ENCODE measurements around the gene TMEM123.

TMEM123 gene

DNA sequence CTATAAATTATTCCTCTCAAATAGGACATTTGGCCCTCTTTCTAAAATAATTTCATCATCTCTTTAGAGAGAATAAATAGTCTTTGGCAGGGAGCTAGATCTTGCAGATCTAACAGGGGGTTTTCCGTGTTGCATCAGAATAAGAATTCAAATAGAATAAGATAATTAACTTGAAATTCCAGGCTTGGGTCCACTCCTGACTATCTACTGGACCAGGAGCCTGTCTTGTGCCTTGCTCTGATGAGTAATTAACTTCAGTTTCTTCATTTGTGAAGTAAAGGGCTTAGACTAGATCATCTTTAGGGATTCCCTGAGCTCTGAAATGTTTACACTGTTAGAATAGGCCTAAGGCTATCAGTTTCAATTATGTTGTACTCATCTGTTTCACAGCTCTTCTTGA, 23.5 kb upstream of the TMEM123 start:
- intact Hi-C loops (cut with DNase I), result no loop called here
- DNase-seq, result no peak

DNA sequence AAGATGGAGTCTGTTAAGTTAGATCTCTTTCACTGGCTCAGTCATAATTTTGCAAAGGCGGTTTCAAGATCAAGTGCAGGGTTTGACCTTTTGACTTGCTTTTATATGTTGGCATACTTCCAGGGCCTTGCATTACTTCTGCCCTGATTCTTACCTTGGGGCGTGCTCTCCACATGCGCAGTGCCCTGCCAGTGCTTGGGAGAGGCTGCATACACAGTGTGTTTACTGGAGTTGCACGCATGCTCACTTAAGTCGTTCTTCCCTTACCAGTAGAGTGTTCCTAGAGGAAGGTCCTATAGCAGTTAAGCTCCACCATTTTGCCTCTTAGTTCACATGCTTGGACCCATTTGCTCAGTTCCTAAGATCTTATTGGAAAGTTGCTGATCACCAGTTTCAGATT, 21.0 kb upstream of the TMEM123 start:
- DNase-seq, result no peak
- intact Hi-C loops (cut with DNase I), result no loop called here

DNA sequence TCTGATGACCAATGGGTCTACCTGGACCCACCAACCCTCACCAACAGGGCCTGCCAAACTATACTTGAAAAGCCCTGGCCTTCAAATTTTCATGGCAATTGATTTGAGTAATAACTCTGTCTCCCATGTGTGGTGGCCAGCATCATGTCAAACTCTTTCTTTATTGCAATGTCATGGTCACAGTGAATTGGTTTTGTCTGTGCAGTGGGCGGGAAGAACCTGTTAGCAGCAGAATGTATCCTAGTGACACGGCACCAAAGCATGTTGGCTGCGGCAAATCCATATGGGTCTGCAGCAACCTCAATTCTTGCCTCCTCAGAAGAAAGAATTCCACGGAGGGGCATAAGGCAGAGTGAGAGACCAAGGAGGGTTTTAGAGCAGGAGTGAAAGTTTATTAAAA, 19.6 kb upstream of the TMEM123 start:
- no peak for DNase-seq
- intact Hi-C loops (cut with DNase I), result no loop called here

DNA sequence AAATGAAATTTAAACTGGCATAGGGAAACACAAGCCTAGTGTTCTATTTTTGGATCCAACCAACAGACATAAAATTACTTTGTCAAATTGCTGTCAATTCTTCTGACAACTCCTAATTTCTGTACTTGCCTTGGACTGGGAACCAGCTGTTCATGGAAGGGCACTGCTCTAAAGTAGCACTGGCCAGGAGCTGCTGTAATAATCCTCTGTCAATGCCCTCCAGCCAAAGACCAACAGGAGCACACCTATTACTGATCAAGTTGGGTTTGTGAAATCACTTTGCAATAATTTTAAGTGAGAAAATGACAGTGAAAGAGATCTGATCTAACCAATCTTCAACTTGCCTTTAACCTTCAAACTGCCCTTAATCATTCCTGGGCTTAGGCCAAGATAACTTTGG, 18.9 kb upstream of the TMEM123 start:
- no peak for DNase-seq
- intact Hi-C loops (cut with DNase I), result no loop called here

DNA sequence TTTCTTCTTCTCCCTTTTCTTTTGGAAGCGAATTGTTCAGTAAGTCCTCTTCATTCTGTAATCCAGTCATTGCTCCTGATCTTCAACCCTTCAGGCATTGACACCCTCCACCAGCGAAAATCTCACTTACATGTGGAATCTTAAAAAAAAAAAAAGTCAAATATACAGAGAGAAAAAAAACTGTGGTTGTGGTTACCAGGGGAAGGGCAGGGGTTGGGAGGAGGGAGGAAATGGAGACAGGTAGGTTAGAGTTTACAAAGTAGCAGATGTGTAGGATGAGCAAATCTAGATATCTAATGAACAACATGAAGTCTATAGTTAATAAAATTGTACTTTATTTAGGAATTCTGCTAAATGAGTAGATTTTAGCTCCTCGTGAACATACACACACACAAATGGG, 17.7 kb upstream of the TMEM123 start:
- intact Hi-C loops (cut with DNase I), result no loop called here
- no peak for DNase-seq

DNA sequence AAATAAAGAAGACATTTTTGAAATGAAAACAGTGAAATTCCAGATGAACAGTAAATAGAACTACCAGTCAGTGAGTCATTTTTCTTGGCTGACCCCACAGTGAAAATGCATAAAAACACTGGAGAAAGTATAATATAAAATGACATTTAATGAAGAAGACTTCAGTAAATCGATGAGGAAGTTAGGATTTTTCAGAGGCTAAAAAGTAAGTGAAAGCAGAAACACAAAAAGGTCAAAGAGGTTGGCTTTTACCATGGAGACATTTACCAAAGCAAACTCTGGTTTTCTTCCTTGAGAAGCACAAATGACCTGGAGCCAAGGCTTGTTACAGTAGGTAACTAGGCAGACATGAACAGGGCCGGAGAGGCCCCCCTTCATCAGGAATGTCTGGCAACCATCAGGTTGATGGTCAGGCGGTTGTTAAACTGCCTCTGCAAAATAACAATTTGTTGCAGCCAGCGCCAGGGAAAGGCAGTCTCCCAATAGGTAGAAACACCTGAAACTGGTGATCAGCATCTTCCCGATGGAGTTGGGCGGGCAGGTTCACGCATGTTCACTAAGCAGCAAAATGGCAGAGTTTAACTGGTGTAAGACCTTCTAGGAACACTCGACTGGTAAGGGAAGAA, 16.7 kb upstream of the TMEM123 start:
- intact Hi-C loops (cut with DNase I), result no loop called here
- DNase-seq, result peak in 1 of 10 donors; percentile 46

DNA sequence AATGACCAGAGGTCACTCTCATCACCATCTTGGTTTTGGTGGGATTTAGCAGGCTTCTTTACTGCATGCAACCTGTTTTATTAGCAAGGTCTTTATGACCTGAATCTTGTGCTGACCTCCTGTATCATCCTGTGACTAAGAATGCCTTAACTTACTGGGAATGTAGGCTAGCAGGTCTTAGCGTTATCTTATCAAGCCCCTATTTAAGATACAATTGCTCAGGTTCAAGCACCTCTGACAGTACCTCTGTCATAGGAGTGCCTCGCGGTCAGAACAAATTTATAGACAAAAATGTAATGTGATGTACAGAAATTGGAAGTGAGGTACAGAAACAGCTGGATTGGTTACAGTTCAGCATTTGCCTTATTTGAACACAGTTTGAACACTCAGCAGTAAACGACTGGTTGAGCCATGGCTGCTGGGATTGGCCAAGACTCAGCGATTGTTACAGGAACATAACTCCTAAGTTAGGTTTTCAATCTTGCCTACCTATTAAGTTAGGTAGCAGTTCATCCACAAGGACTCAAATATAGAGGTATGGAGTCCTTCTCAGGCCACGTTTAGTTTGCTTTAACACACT, 16.1 kb upstream of the TMEM123 start:
- intact Hi-C loops (cut with DNase I), result no loop called here

DNA sequence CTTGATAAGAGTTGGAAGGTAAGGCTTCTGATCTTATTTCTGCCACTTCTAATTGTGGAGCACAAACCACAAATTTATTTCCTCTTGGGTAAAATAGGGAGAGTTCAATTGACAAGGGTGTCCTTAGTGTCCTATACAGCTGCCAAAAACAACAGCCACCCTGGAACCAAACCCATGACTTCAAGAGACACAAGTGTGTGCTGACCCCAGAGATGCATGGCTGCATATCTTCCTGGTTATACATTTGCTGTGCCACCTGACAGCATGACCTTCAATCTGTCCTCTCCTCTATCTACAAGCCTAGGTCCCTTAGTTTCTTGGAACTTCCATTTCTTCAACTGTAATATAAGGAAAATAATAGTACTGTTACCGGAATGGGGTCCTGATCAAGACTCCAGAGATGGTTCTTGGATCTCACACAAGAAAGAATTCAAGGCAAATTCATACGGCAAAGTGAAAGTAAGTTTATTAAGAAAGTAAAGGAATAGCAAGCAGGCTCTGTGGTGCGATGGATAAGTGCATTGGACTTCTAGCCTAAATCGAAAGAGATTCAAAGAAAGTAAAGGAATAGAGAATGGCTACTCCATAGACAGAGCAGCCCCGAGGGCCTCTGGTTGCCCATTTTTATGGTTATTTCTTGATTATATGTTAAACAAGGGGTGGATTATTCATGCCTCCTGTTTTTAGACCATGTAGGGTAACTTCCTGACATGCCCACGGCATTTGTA, 15.5 kb upstream of the TMEM123 start:
- intact Hi-C loops (cut with DNase I), result no loop called here
- no peak for DNase-seq

More for the DNA sequence above, 16.1 kb upstream of the TMEM123 start:
- no peak for DNase-seq

DNA sequence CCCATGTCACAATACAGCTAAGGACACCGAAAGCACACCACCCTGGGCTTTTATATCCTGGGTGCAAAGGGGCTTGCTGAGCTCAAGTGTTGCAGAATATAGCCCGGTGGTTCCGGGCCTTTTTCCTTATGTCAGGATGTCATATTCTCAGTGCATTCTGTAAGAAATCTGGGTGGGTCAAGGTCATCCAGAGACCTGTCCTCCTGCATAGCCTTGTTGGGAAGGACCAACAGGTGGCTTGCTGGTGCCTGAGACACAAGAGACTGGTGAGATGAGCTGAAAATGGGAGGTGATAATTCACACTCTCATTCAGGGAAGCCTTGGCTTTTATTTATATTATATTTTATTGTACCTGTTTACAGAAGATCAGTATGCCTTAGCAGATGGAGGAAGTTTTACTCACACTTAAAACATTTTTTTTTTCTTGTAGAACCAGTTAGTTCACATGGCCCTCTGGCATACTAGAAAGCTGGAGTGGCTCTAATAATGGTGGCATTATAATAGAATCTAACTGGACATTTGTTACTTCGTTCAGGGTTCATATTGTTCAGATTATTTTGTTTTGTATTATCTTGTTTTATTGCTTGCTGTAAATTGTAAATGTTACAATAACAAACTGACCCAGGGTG, 14.6 kb upstream of the TMEM123 start:
- intact Hi-C loops (cut with DNase I), result no loop called here
- no peak for DNase-seq

DNA sequence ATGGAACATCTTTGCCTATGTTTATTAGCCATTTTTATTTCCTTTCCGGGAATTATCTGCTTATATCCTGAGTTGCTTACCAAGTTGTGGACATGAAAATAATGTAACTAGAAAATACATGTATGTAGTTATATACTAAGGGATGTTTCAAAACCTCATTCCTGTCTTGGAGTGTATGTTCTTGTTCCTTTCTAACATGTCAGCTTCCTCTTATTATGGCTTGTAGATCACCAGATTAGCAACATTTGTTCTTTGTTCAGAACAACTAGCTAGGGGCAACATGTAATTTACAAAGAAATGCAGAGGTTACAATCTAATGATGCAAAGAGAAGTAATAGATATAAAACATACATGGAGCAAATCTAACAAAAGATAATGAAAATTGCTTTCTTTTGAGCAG, 13.1 kb upstream of the TMEM123 start:
- intact Hi-C loops (cut with DNase I), result no loop called here
- DNase-seq, result no peak

DNA sequence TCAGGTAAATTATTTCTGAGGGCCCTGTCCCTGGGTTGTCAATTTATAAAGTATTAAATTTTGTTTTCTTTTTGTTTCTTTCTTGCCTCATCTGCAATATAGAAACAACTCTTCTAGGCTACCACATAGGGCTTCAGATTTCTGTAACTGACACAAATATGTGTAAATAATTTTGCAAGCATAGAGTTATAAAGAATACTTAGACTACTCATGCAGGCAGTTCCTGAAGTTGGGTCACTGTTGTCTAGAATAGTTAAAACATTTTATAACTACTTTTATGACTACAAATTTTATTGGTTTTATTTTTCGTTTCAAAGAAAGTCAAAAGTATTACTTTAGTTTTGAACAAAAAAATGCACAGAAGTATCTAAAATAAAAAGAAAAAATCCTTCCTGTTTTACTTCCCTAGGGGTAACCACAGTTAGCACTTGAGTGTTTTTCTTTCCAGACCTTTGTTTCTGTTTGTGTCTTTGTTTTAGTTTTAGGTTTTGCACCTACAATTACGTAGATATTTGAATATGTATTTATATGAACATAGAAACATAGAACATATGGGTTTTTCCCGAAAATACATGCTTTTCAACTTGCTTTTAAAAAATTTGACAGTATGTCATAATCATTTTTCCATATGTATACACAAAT, 12.4 kb upstream of the TMEM123 start:
- intact Hi-C loops (cut with DNase I), result no loop called here
- DNase-seq, result no peak

DNA sequence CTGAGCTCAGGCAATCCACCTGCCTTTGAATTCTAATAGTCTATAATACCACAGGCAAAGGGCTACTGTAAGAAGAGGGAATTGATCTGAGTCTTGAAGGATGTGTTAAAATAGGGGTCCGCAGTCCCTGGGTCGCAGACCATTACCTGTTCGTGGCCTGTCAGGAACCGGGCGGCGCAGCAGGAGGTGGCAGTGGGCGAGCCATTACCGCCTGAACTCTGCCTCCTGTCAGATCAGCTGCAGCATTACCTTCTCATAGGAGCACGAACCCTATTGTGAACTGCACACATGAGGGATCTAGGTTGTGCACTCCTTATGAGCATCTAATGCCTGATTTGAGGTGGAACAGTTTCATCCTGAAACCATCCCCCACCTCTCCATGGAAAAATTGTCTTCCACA, 11.5 kb upstream of the TMEM123 start:
- intact Hi-C loops (cut with DNase I), result no loop called here
- DNase-seq, result no peak

DNA sequence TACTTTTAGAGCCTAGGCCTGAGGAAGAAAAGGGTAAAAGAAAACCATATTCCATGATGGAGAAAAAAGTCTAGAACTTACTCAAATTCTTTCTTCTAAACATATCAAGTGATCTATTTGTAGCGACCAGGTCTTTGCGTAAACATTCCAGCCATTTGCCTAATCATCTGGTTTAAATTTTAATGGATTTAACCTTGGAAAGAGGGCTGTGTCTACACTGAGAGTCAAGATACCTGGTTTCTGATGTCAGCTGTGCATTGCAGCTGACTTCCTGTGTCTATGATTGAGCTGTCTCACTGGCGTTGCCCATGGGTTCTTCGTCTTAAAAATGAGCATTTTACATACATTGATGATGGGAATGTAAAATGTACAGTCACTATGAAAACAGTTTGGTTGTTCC, 10.0 kb upstream of the TMEM123 start:
- intact Hi-C loops (cut with DNase I), result no loop called here
- no peak for DNase-seq

DNA sequence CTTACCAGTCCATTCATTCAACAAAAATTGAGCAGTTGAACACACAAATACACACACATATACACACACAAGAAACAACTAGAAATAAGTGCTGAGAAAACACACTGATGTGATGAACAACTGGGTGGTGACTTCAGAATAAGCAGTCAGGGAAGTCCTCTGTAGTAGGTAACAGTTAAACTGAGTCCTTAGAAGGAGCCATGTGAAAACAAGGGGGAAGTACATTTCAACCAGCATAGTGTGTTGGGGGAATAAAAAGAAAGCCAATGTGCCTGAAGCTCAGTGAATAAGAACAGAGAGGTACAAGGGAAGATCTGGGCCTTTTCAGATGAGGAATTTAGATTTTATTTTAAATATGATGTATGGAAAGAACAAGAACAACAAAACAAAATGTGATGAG, 6.8 kb upstream of the TMEM123 start:
- intact Hi-C loops (cut with DNase I), result no loop called here
- no peak for DNase-seq

DNA sequence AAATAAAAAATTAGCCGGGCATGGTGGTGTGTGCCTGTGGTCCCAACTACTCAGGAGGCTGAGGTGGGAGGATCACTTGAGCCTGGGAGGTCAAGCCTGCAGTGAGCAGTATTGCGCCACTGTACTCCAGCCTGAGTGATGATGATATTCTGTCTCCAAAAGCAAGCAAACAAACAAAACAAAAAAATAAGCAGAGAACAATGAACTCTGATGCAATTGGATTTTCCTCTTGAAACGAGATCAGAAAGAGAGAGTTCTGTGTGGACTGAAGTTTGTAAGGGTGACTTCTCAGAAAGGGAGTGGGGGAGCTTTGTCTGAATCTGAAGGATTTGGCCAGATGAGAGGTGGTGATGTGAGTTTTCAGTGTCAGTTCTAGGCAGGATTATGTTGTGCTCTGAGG, 6.0 kb upstream of the TMEM123 start:
- intact Hi-C loops (cut with DNase I), result no loop called here
- DNase-seq, result no peak

DNA sequence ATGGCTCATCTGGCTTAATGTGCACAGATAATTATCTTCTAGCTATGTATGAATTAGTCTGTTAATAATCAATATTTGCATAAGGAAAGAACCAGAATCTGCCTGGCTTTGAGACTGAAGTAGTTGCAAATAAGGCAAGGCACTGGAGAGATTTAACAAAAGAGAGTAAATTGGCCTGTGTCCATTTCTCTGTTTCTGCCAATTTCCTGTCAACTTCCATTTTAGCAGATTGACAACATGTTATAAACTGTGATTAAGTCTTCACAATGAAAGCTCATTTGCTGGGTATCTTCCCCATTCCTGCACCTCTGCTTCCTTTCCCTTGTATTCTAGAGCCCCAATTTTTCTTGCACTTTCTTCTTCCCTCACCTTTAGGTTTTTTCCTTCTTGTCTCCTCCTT, 5.3 kb upstream of the TMEM123 start:
- intact Hi-C loops (cut with DNase I), result no loop called here
- DNase-seq, result no peak

DNA sequence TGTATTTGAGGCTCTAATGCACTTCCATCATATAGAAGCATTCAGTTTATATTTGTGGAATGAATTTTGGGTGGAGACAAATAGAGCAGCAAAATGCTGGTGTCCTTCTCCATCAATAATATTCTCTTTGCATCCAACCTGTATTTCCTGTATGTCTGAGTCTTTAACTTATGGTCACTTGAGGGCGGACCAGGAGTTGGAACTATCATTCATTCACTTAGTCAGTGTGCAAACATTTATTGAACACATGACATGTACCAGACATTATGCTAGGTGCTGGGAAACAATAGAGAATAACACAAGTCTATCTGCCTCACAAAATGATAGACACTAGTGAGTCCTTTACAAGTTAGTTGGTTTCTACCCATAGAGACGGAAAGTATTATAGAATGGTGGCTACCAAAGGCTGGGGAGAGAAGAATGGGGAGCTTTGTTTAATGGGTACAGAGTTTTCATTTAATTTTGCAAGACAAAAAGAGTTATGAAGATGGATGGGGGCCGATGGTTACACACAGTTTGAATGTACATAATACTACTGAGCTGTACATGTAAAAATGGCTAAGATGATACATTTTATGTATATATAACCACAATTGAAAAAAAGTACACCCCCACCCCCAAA, 4.6 kb upstream of the TMEM123 start:
- no peak for DNase-seq
- intact Hi-C loops (cut with DNase I), result no loop called here

DNA sequence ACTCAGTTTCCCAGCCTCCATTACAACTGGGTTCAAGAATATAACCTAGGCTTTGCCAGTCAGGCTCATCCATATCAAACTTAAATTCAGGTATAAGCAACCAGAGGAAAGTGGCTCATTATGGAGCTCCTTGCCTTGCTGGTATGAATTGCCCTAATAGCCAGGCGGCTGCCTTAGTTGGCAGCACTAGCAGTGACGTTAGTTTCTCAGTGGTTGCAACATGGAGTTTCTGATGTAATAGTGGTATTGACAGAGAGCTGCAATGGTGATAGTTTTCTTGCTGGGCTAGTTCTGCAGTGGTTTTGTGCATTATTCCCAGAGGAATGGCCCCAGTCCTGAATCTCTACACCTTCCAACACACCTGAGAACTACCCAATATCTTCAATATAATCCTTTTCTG, 3.8 kb upstream of the TMEM123 start:
- intact Hi-C loops (cut with DNase I), result no loop called here
- no peak for DNase-seq

DNA sequence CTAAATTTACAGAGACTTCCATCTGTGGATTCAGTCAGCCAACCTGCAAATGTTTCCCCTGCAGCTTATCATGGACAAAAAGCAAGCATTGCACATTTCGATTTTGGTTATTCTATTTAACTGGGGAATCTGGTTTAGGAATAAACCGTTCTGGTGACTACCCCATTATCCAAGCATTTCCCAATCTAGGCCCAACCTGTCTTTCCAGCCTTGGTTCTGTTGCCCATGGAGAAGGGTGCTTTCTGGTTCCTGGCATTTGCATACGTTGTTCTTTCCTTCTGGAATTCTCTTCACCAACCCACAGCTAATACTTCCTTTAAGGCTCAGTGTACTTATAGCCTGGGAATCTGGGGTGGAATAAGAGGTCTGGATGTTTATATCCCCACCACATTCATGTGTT, 1.4 kb upstream of the TMEM123 start:
- DNase-seq, result no peak
- intact Hi-C loops (cut with DNase I), result loop anchor here (5.0 kb wide), 2 partner anchors 43 to 107 kb away; partner anchors contain the start of gene BIRC2

DNA sequence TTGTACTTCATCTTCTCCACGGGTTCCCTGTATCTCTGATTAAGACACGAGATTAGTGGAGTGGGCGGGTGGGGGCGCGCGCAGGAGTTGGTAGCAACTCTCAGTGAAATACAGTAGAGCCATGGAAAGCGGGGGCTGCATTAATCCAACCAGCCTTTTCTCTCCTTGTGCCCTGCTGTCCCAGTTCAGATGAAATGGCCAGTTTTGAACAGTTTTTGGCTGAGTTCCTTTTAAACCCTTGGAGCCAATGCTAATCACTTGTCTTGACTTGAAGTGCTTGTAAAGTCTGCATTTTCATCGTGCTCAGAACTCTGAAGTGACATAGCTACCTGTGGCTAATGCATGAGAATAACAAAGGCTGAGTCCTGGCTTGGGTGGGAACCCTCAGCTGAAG, 734 bp upstream of the TMEM123 start:
- intact Hi-C loops (cut with DNase I), result loop anchor here (5.0 kb wide), 2 partner anchors 44 to 106 kb away; partner anchors contain the start of gene BIRC2
- peak in 2 of 10 donors; percentile 8 to 40 for DNase-seq

All from posterior cingulate gyrus (tissue), 11 donors.